Coronary artery (tissue), 2 donors: ENCODE results near the gene KREMEN2.
"Not testable (repeated sequence)": the region's sequence is repeated elsewhere in the genome, so short reads cannot be mapped to it uniquely, and the experiment has no call there.

ENCODE experiments used
- DNase-seq: peaks from one replicate; pipeline ENCODE4 v3.0.0-alpha.2; 2017; ENCODE audit warnings: low spot score
- H3K27ac ChIP-seq, 2 donors: fragments of 200-600 bp; sonication (generic); one replicate each; pipeline ENCODE4 v1.5.1; 2016 to 2019
- H3K4me3 ChIP-seq: fragments of 200-600 bp; sonication (generic); 2 replicates; pipeline ENCODE4 v1.5.1; 2016; ENCODE audit warnings: mild to moderate bottlenecking, moderate library complexity
- TF ChIP-seq, protein P1 (sequence below): fragments of 200-600 bp; sonication (generic); IDR thresholded peaks from one replicate; pipeline ENCODE4 v1.5.1; 2019; ENCODE audit warnings: antibody characterized with exemption

The KREMEN2 gene

DNA sequence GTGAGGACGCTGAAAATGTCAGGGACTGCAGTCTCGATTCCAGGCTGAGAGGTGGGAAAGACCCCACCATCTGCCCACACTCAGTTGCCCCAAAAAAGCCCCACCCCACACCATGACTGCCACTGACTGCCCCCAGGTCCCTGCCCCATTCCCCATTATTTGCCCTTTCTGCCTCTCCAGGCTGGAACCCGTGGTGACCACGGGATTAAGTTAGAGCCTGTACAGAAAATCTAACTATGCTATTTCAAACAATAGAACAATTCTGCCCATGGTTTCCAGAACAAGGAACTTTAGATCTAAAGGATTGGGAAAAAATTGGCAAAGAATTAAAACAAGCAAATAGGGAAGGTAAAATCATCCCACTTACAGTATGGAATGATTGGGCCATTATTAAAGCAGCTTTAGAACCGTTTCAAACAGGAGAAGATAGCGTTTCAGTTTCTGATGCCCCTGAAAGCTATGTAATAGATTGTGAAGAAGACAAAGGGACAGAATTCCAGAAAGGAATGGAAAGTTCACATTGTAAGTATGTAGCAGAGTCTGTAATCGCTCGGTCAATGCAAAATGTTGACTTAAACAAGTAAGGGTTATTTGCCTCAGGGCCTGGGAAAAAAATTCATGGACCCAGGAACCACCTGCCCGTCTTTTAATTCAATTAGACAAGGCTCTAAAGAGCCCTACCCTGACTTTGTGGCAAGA is 38.0 kb upstream of the KREMEN2 start:
- H3K27ac ChIP-seq = no peak overlapping the region
- H3K4me3 ChIP-seq = no peak overlapping the region
- TF ChIP-seq, protein P1, sequence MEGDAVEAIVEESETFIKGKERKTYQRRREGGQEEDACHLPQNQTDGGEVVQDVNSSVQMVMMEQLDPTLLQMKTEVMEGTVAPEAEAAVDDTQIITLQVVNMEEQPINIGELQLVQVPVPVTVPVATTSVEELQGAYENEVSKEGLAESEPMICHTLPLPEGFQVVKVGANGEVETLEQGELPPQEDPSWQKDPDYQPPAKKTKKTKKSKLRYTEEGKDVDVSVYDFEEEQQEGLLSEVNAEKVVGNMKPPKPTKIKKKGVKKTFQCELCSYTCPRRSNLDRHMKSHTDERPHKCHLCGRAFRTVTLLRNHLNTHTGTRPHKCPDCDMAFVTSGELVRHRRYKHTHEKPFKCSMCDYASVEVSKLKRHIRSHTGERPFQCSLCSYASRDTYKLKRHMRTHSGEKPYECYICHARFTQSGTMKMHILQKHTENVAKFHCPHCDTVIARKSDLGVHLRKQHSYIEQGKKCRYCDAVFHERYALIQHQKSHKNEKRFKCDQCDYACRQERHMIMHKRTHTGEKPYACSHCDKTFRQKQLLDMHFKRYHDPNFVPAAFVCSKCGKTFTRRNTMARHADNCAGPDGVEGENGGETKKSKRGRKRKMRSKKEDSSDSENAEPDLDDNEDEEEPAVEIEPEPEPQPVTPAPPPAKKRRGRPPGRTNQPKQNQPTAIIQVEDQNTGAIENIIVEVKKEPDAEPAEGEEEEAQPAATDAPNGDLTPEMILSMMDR = no peak
- DNase-seq = no peak

DNA sequence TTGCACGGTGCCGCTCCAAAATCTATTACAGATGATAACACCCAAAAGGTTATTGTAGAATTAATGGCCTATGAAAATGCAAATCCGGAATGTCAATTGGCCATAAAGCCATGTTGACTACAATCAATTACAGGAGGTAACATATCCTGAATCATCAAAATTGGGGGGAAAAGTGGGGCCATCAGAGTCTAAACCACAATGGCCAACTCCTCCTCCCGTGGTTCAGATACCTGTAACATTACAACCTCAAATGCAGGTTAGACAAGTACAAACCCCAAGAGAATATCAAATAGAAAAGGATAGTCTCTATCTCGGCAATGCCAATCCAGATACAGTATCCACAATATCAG is 37.5 kb upstream of the KREMEN2 start:
- DNase-seq = no peak
- Histone ChIP-seq H3K27ac (no peak overlapping the region), H3K4me3 (peak overlapping the region; percentile 60)
- TF ChIP-seq, protein P1 = no peak

DNA sequence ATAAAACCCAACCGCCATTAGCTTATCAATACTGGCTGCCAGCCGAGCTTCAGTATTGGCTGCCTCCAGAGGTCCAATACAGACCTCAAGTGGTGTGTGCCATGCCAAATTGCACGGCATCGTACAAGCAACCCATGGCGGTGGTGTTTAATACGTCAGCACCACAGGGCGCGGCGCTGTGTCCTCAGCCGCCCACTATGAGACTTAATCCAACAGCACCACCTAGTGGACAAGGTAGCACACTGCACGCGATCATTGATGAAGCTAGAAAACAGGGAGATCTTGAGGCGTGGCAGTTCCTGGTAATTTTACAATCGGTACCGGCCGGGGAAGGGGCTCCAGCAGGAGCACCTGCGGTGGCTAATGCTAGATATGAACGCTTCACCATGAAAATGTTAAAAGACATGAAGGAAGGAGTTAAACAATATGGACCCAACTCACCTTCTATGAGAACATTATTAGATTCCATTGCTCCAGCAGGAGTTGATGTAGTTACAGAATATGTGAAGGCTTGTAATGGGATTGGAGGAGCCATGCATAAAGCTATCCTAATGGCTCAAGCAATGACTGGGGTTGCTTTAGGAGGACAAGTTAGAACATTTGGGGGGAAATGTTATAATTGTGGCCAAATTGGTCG is 36.9 kb upstream of the KREMEN2 start:
- H3K4me3 ChIP-seq = peak overlapping the region; percentile 60
- peak; percentile 89 for DNase-seq
- no peak overlapping the region for H3K27ac ChIP-seq
- TF ChIP-seq, protein P1 = peak; percentile 88

DNA sequence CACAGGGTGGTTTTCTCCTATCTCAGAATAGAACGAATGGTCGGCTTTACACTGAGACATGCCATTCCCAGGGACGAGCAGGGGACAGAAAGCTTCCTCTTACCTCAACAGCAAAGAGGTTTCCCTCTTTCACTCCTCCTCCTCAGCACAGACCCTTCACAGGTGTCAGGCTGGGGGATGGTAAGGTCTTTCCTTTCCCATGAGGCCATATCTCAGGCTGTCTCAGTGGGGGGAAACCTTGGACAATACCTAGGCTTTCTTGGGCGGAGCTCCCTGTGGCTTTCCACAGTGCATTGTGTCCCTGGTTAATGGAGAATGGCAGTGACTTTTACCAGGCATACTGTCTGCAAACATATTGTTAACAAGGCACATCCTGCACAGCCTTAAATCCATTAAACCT is 35.9 kb upstream of the KREMEN2 start:
- not testable (repeated sequence) for DNase-seq, H3K27ac ChIP-seq, H3K4me3 ChIP-seq

DNA sequence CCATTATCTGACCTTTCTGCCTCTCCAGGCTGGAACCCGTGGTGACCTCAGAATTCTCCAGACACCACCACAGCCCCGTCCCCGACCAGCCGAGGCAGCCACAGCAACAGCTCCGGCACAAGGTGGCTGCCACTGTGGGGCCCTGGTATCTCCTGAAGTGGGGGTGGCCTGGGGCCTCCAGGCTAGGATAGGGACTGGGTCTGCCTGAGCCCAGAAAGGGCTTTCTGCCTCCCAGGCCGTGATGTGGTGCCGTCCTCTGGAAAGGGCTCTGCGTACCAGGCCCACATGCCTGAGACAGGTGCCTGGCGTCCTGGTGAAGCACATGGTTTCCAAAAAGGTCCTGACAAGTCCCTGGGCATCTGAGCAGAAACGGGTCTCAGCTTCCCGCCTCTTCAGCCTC is 35.3 kb upstream of the KREMEN2 start:
- TF ChIP-seq, protein P1 = no peak
- DNase-seq = no peak
- Histone ChIP-seq H3K4me3 (no peak overlapping the region), H3K27ac (no peak overlapping the region)

DNA sequence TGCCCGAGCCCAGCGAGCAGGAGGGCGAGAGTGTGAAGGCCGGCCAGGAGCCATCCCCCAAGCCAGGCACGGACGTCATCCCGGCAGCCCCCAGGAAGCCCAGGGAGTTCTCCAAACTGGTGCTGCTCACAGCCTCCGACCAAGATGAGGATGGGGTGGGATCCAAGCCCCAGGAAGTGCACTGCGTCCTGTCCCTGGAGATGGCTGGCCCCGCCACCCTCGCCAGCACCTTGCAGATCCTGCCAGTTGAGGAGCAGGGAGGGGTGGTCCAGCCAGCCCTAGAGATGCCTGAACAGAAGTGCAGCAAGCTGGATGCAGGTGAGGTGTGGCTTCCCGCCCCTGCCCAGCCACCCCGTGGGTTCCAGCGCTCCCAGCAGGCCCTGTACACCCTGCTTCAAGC is 34.4 kb upstream of the KREMEN2 start:
- H3K4me3 ChIP-seq = no peak overlapping the region
- TF ChIP-seq, protein P1 = no peak
- no peak overlapping the region for H3K27ac ChIP-seq
- DNase-seq = no peak

DNA sequence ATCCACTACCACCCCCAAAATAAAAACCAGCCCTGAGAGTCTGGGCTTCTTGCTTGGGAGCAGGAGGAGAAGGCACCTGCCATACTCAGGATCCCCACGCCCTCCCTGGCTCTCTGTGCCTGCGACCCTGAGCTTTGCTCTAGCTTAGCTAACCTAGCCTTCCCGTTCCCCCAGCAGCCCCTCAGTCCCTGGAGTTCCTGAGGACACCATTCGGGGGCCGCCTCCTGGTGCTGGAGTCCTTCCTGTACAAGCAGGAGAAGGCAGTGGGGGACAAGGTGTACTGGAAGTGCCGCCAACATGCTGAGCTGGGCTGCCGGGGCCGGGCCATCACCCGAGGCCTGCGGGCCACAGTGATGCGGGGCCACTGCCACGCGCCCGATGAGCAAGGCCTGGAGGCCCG is 33.8 kb upstream of the KREMEN2 start:
- no peak for DNase-seq
- Histone ChIP-seq H3K4me3 (no peak overlapping the region), H3K27ac (no peak overlapping the region)
- TF ChIP-seq, protein P1 = no peak

DNA sequence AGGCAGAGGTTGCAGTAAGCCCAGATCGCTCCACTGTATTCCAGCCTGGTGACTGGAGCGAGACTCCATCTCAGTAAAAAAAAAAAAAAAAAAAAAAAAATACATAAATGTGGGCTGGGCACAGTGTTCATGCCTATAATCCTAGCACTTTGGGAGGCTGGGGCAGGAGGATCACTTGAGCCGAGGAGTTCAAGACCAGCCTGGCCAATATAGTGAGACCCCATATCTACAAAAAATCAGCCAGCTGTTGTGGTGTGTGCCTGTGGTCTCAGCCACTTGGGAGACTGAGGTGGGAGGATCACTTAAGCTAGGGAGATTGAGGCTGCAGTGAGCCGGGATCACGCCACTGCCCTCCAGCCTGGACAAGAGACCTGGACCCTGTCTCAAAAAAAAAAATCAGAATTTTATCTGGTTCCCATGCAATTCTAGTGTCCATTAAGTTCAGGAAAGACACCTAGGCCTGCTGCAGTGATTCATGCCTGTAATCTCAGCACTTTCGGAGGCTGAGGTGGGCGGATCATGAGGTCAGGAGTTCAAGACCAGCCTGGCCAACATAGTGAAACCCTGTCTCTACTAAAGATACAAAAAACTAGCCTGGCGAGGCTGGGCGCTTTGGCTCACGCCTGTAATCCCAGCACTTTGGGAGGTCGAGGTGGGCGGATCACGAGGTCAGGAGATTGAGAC is 32.7 kb upstream of the KREMEN2 start:
- not testable (repeated sequence) for DNase-seq, H3K4me3 ChIP-seq, H3K27ac ChIP-seq
